Lower leg skin (tissue), 3 donors: ENCODE data around the gene CPD.

ENCODE experiments used
- POLR2A ChIP-seq, 2 donors: fragments of 450-650 bp; IDR thresholded peaks; one replicate each; pipeline ENCODE4 v1.6.1; 2016 to 2017; ENCODE audit warnings: antibody characterized with exemption in 2 of 2, mild to moderate bottlenecking in 1 of 2, moderate library complexity in 1 of 2
- TF ChIP-seq, protein P1 (sequence below), 3 donors: fragments of 450-650 bp; IDR thresholded peaks; one replicate each; pipeline ENCODE4 v1.5.1; 2016; ENCODE audit warnings: antibody characterized with exemption in 3 of 3, mild to moderate bottlenecking in 3 of 3, moderate library complexity in 2 of 3

DNA sequence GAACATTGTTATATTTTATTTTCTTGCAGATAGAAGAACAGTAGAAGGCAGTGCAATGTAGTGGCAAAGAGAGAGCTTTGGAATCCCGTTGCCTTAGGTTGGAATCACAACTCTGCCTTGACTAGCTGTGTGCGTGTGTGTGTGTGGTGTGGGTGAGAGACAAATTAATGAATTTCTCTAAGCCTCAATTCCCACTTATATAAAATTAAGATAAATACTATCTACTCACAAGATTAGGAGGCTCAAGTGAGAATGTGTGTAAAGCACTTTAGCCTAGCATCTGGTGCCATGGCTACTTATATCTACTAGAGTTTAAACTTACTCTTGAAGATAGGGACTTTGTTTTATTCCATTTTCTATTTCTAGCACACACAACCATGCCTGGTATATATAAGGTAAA, 12.8 kb downstream of the CPD start:
- TF ChIP-seq, protein P1, sequence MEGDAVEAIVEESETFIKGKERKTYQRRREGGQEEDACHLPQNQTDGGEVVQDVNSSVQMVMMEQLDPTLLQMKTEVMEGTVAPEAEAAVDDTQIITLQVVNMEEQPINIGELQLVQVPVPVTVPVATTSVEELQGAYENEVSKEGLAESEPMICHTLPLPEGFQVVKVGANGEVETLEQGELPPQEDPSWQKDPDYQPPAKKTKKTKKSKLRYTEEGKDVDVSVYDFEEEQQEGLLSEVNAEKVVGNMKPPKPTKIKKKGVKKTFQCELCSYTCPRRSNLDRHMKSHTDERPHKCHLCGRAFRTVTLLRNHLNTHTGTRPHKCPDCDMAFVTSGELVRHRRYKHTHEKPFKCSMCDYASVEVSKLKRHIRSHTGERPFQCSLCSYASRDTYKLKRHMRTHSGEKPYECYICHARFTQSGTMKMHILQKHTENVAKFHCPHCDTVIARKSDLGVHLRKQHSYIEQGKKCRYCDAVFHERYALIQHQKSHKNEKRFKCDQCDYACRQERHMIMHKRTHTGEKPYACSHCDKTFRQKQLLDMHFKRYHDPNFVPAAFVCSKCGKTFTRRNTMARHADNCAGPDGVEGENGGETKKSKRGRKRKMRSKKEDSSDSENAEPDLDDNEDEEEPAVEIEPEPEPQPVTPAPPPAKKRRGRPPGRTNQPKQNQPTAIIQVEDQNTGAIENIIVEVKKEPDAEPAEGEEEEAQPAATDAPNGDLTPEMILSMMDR (IDR thresholded peaks at IDR 0.05): no peak
- TF ChIP-seq POLR2A (IDR thresholded peaks at IDR 0.05): no peak
